CD4-positive, alpha-beta memory T cell (primary cell): ENCODE data around the gene LYRM1. TPM values are rescaled to one million over a fixed set of nuclear protein-coding genes. Genes with fewer than 3 reads are reported as not detected.
A peak's percentile ranks its signal among the peaks of the same experiment; 100 is the strongest.

Experiments used
- CTCF ChIA-PET: fragments of 350-600 bp; sonication (Branson Sonifier 250); formaldehyde crosslinking; loops from one replicate; lab custom pipeline; 2021; ENCODE audit warnings: inconsistent platforms; ENCODE audit not compliant: partially characterized antibody; lab: Charles Lee
- POLR2A ChIA-PET: fragments of 350-600 bp; sonication (Branson Sonifier 250); formaldehyde crosslinking; loops from one replicate; lab custom pipeline; 2021; ENCODE audit not compliant: partially characterized antibody; lab: Charles Lee
- DNase-seq, 5 donors: peaks; one replicate each; pipeline versions ENCODE4 v3.0.0 to v3.0.0-alpha.2; 2020 to 2022; ENCODE audit warnings: mixed read lengths in 1 of 5
- H3K27ac ChIP-seq: one replicate; pipeline ENCODE4 v1.7.0; 2013; ENCODE audit warnings: low read depth, low read length
- H3K27me3 ChIP-seq: 2 replicates; pipeline ENCODE4 v1.7.0; 2013; ENCODE audit warnings: mild to moderate bottlenecking, low read length, moderate library complexity; ENCODE audit not compliant: insufficient read depth
- H3K36me3 ChIP-seq: 2 replicates; pipeline ENCODE4 v1.7.0; 2013; ENCODE audit warnings: mild to moderate bottlenecking, low read length, moderate library complexity; ENCODE audit not compliant: insufficient read depth
- H3K4me1 ChIP-seq: 2 replicates; pipeline ENCODE4 v1.7.0; 2013; ENCODE audit warnings: mild to moderate bottlenecking, low read length, moderate library complexity; ENCODE audit not compliant: insufficient read depth
- H3K4me3 ChIP-seq, 2 donors: one replicate each; pipeline ENCODE4 v1.7.0; 2013; ENCODE audit warnings: low read length in 2 of 2, mild to moderate bottlenecking in 1 of 2
- H3K9me3 ChIP-seq, 2 donors: one replicate each; pipeline ENCODE4 v1.7.0; 2013; ENCODE audit warnings: low read length in 2 of 2, control low read depth in 1 of 2; ENCODE audit not compliant: control insufficient read depth in 1 of 2
- H3K27ac Mint-ChIP-seq, 7 donors: one replicate each; pipeline ENCODE4 v1.8.0; 2020 to 2021; ENCODE audit warnings: mixed read lengths in 7 of 7, mild to moderate bottlenecking in 6 of 7, inconsistent platforms in 3 of 7, moderate library complexity in 3 of 7
- H3K27me3 Mint-ChIP-seq, 2 donors: one replicate each; pipeline ENCODE4 v1.8.0; 2020 to 2021; ENCODE audit warnings: mixed read lengths in 2 of 2
- H3K36me3 Mint-ChIP-seq, 2 donors: one replicate each; pipeline ENCODE4 v1.8.0; 2020 to 2021; ENCODE audit warnings: mixed read lengths in 2 of 2, inconsistent platforms in 1 of 2, mild to moderate bottlenecking in 1 of 2
- H3K4me1 Mint-ChIP-seq, 4 donors: one replicate each; pipeline ENCODE4 v1.8.0; 2020 to 2021; ENCODE audit warnings: mixed read lengths in 4 of 4, mild to moderate bottlenecking in 1 of 4
- H3K4me3 Mint-ChIP-seq, 8 donors: one replicate each; pipeline ENCODE4 v1.8.0; 2020 to 2021; ENCODE audit warnings: mixed read lengths in 8 of 8, mild to moderate bottlenecking in 7 of 8, moderate library complexity in 6 of 8, inconsistent platforms in 3 of 8
- H3K9me3 Mint-ChIP-seq, 8 donors: one replicate each; pipeline ENCODE4 v1.8.0; 2020 to 2021; ENCODE audit warnings: mixed read lengths in 8 of 8, mild to moderate bottlenecking in 5 of 8, inconsistent platforms in 3 of 8, moderate library complexity in 1 of 8
- intact Hi-C: fragments of 100-400 bp; cut with micrococcal nuclease; formaldehyde crosslinking; loops from one replicate; pipeline ENCODE4 v1.15.1; 2023
- polyA plus RNA-seq, 2 donors: library from polyadenylated mRNA; unstranded; fragments of 300-500 nt; fragmentation: Illumina TruSeq; gene quantifications; one replicate each; pipeline ENCODE4 v1.2.3, GENCODE V29; 2021
- total RNA-seq, 2 experiments: library from RNA; stranded (reverse); gene quantifications; one replicate each; pipeline ENCODE4 v1.2.3, GENCODE V29; 2021

Gene LYRM1
- total and polyA plus RNA-seq, 4 experiments from 2014 or later, result 25.8 to 54.3 (median 34.7) TPM

DNA sequence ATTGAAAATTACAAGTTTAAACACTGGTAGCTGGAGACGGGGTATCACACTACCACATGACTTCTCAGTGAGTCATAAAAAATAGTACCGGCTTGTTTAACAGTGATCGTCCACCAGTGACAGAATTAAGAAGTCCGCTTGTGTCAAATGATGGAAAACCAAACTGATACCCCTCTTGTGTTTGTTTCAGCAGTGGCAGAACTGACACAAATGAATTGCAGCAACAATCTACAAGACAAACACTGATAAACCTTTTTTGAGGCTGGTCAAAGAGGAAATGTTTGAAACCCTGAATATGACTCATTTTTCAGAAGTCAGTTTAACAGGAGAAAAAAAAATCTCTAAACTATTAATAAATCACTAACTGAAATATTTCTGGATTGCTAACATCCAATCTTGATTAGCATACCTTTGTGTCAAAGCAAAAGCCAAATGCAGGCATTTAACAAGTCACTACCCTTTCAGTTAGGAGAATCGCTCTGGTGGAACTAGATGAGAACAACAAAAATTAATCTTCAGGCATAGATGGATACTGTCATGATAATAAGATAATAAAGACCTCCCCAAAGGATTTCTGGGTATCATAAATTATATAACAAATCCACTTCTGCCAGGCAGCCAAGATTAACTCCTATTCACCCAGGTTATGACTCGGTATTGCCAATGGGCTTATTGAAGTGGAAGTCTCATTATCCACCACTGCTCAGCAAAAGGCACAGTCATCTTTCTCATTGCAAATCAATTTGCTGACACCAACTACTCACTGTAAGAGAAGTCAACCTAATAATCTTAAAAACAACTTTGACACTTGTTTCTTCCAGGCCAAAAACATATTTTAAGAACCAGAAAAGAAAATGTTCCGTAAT, 21.2 kb upstream of the LYRM1 start:
- ChIA-PET CTCF (interaction anchor here (0.7 to 2.1 kb wide), 2 partner anchors 21 to 29 kb away, joined by 4 to 8 read pairs; partner anchors contain the start of gene DCUN1D3), POLR2A (no interaction called here)
- intact Hi-C loops, result no loop called here
- Mint-ChIP-seq H3K9me3 (peaks cover 0 to 1% (median 0%) of the 10 kb centered on the region in 8 donors), H3K27ac (peak overlapping the region in 1 of 7 donors; percentile 52), H3K4me1 (peaks cover 33 to 44% (median 36%) of the 10 kb centered on the region in 4 donors), H3K4me3 (peak overlapping the region in 2 of 8 donors; percentile 1 to 31), H3K36me3 (peaks cover 6 to 11% of the 10 kb centered on the region in 2 donors), H3K27me3 (no peaks in the 10 kb centered on the region)
- Histone ChIP-seq H3K4me3 (no peak overlapping the region), H3K4me1 (peaks cover 20% of the 10 kb centered on the region), H3K36me3 (no peaks in the 10 kb centered on the region), H3K27ac (no peak overlapping the region), H3K27me3 (no peaks in the 10 kb centered on the region), H3K9me3 (no peaks in the 10 kb centered on the region)
- no peak for DNase-seq

DNA sequence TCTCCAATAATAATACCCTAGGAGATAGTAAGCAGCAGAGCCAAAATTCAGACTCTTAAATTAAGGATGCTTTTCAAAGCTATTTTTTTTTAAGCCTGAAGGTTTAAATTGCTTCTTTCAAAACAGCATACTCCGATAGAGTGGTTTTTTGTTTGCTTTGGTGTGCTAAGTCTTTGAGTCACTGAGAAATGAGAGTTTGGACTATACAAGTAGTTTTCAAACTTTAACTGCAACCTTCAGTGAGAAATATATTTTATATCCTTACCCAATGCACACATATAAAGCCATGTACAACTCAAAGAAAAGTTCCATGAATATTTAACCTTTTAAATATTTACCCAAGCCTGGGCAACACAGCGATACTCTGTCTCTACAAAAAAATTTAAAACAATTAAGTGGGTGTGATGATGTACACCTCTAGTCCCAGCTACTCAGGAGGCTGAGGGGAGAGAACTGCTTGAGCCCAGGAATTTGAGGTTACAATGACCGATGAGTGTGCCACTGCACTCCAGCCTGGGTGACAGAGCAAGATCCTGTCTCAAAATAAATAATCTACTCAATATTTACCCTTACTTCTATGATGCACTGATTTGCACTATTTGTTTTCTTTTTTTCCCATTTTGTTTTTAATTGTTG, 19.6 kb upstream of the LYRM1 start:
- H3K4me1 ChIP-seq, result peaks cover 10% of the 10 kb centered on the region
- H3K4me3 Mint-ChIP-seq, result no peak overlapping the region
- POLR2A ChIA-PET, result no interaction called here
- H3K4me3 ChIP-seq, result no peak overlapping the region
- peak overlapping the region in 2 of 7 donors; percentile 22 to 78 for H3K27ac Mint-ChIP-seq
- H3K27ac ChIP-seq, result no peak overlapping the region
- no peaks in the 10 kb centered on the region for H3K27me3 ChIP-seq
- H3K36me3 ChIP-seq, result no peaks in the 10 kb centered on the region
- H3K9me3 Mint-ChIP-seq, result no peaks in the 10 kb centered on the region
- H3K4me1 Mint-ChIP-seq, result peaks cover 27 to 38% (median 27%) of the 10 kb centered on the region in 4 donors
- CTCF ChIA-PET, result no interaction called here
- H3K27me3 Mint-ChIP-seq, result no peaks in the 10 kb centered on the region
- no peak for DNase-seq
- peaks cover 7 to 12% of the 10 kb centered on the region in 2 donors for H3K36me3 Mint-ChIP-seq
- H3K9me3 ChIP-seq, result no peaks in the 10 kb centered on the region
- intact Hi-C loops, result no loop called here

DNA sequence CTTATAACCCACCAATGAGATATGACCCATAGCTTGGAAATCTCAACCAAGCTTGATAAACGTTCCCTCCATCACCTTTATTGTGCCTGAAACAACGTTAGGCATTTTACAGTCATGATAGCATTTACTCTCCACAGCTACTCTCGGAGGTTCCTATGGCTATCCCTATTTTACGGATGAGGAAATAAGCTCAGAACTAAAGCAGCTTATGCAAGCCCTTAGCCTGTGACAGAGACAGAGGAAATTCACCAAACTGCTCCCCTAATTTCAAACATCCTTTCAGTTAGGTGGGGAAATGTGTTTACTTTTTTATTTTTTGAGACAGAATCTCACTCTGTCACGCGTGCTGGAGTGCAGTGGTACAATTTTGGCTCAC, 19.1 kb upstream of the LYRM1 start:
- ChIA-PET POLR2A (no interaction called here), CTCF (no interaction called here)
- peaks cover 26 to 41% (median 29%) of the 10 kb centered on the region in 4 donors for H3K4me1 Mint-ChIP-seq
- peaks cover 9 to 11% of the 10 kb centered on the region in 2 donors for H3K36me3 Mint-ChIP-seq
- H3K36me3 ChIP-seq, result no peaks in the 10 kb centered on the region
- peak overlapping the region in 2 of 7 donors; percentile 22 to 78 for H3K27ac Mint-ChIP-seq
- H3K9me3 Mint-ChIP-seq, result no peaks in the 10 kb centered on the region
- peaks cover 10% of the 10 kb centered on the region for H3K4me1 ChIP-seq
- intact Hi-C loops, result no loop called here
- H3K9me3 ChIP-seq, result no peaks in the 10 kb centered on the region
- H3K27ac ChIP-seq, result no peak overlapping the region
- DNase-seq, result no peak
- H3K27me3 ChIP-seq, result no peaks in the 10 kb centered on the region
- no peak overlapping the region for H3K4me3 ChIP-seq
- no peak overlapping the region for H3K4me3 Mint-ChIP-seq
- H3K27me3 Mint-ChIP-seq, result no peaks in the 10 kb centered on the region

DNA sequence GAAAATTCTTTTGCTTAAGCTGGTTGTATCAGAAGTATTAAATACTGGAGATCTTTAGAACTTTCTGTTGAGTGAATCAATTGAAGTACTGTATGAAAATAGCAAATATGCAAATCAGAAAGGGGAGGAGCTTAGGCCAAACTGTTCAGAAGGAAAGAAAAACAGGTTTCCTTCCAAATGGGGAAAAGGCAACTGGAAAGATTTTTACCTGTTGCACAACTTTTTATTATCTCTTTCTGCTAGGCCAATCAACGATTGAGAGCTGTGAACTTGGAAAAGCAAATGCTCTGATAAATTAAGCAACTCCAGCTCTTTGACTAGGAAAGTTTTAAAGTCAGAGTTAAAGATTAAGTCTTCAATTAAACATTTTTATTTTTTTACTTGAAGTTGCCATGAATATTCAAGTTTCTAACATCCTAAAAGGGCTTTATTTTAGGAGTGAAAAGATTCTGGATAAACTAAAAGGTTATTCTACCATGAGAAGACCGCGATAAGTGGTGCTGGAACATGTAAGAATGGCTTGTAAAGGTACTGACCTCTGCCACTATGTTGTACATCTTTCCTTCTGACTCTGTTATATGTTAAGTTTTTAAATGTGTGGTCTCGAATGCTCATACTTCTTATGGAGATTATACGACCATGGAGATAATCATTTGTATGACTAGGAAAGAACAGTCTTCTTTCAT, 16.9 kb upstream of the LYRM1 start:
- H3K4me3 Mint-ChIP-seq, result no peak overlapping the region
- Histone ChIP-seq H3K9me3 (no peaks in the 10 kb centered on the region), H3K36me3 (no peaks in the 10 kb centered on the region), H3K4me3 (no peak overlapping the region), H3K27ac (no peak overlapping the region), H3K4me1 (peaks cover 10% of the 10 kb centered on the region), H3K27me3 (no peaks in the 10 kb centered on the region)
- peaks cover 7 to 8% of the 10 kb centered on the region in 2 donors for H3K36me3 Mint-ChIP-seq
- ChIA-PET POLR2A (interaction anchor here (1.3 kb wide), 1 partner anchor 9 kb away, joined by 6 read pairs; no protein-coding TSS in a partner anchor), CTCF (interaction anchor here (1.2 to 2.6 kb wide), 2 partner anchors 9 to 33 kb away, joined by 8 to 9 read pairs; no protein-coding TSS in a partner anchor)
- H3K4me1 Mint-ChIP-seq, result peaks cover 22 to 32% (median 27%) of the 10 kb centered on the region in 4 donors
- no peak for DNase-seq
- no peaks in the 10 kb centered on the region for H3K9me3 Mint-ChIP-seq
- intact Hi-C loops, result no loop called here
- peak overlapping the region in 2 of 7 donors; percentile 1 to 43 for H3K27ac Mint-ChIP-seq
- no peaks in the 10 kb centered on the region for H3K27me3 Mint-ChIP-seq

DNA sequence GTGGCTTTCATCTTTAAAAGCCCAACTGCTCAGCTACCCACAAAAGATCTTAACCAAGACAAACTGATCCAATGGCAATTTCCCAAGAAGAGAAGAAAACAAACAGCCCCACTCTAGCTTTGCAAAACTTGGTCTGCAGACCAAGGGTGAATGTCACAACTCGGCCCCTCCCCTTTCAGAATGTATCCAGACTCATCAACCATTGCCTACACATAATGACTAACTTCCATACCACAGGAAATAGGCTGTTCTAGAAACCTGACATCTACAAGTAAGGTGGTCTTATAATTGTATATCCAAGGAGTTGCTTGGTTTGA, 16.4 kb upstream of the LYRM1 start:
- Mint-ChIP-seq H3K27ac (peak overlapping the region in 3 of 7 donors; percentile 1 to 43 (median 18)), H3K27me3 (no peaks in the 10 kb centered on the region), H3K36me3 (peaks cover 7 to 8% of the 10 kb centered on the region in 2 donors), H3K4me3 (no peak overlapping the region), H3K4me1 (peaks cover 20 to 28% (median 25%) of the 10 kb centered on the region in 4 donors), H3K9me3 (no peaks in the 10 kb centered on the region)
- Histone ChIP-seq H3K27me3 (no peaks in the 10 kb centered on the region), H3K36me3 (no peaks in the 10 kb centered on the region), H3K4me3 (no peak overlapping the region), H3K9me3 (no peaks in the 10 kb centered on the region), H3K4me1 (peaks cover 10% of the 10 kb centered on the region), H3K27ac (no peak overlapping the region)
- POLR2A ChIA-PET, result interaction anchor here (1.3 kb wide), 1 partner anchor 10 kb away, joined by 6 read pairs; no protein-coding TSS in a partner anchor
- CTCF ChIA-PET, result interaction anchor here (1.2 to 2.6 kb wide), 2 partner anchors 10 to 34 kb away, joined by 8 to 9 read pairs; no protein-coding TSS in a partner anchor
- no peak for DNase-seq
- intact Hi-C loops, result no loop called here

DNA sequence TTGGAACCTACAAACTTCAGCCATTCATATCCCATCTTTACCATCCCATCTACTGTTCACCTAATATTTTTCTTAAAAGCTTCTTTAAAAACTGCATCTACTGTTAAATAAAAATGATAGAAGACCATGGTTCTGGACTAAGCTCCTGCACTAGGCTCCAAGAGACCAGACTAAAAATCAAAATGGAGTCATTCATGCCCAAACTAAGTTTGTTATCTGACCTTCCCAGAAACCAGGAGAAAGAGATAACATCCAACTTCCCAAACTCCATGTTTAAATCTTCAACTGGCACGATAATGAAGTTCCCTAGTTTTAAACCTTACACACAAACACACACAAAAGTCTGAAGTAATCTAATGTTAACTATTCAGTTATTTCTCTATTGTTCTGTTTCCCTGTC, 14.3 kb upstream of the LYRM1 start:
- Histone ChIP-seq H3K27ac (no peak overlapping the region), H3K4me3 (no peak overlapping the region), H3K36me3 (no peaks in the 10 kb centered on the region), H3K27me3 (no peaks in the 10 kb centered on the region), H3K4me1 (peaks cover 10% of the 10 kb centered on the region), H3K9me3 (no peaks in the 10 kb centered on the region)
- Mint-ChIP-seq H3K36me3 (peaks cover 14 to 18% of the 10 kb centered on the region in 2 donors), H3K4me3 (no peak overlapping the region), H3K4me1 (peaks cover 11 to 17% (median 16%) of the 10 kb centered on the region in 4 donors), H3K9me3 (no peaks in the 10 kb centered on the region), H3K27me3 (no peaks in the 10 kb centered on the region), H3K27ac (peak overlapping the region in 2 of 7 donors; percentile 20 to 53)
- CTCF ChIA-PET, result interaction anchor here (1.1 to 2.3 kb wide), 2 partner anchors 12 to 37 kb away, joined by 3 to 10 read pairs; no protein-coding TSS in a partner anchor
- intact Hi-C loops, result no loop called here
- DNase-seq, result no peak
- POLR2A ChIA-PET, result interaction anchor here (1.2 kb wide), 1 partner anchor 14 kb away, joined by 3 read pairs; the partner anchor contains the start of genes DCUN1D3 and LYRM1
